SIG-M5 treated with dmso at 0.1 percent for 504 hours (cell line): ENCODE measurements around the gene LRP2.
"Not testable (repeated sequence)": the region's sequence is repeated elsewhere in the genome, so short reads cannot be mapped to it uniquely, and the experiment has no call there.

Source experiments
- DNase-seq: peaks from one replicate; lab custom pipeline; 2025; ENCODE audit not compliant: unreplicated experiment; lab: John Stamatoyannopoulos, UW

Gene LRP2

GRCh38 chr2:169348321-169349024 is 13.9 kb downstream of the LRP2 start:
- DNase-seq: no peak

- DNase-seq: no peak
These were observed 16.6 kb downstream of the LRP2 start for GRCh38 chr2:169345486-169346437.

GRCh38 chr2:169344736-169345485 is 17.4 kb downstream of the LRP2 start:
- DNase-seq: no peak

- no peak for DNase-seq
These were observed 19.1 kb downstream of the LRP2 start for GRCh38 chr2:169343202-169343601.

GRCh38 chr2:169339657-169340056 is 22.7 kb downstream of the LRP2 start:
- DNase-seq: no peak

- no peak for DNase-seq
These were observed 25.6 kb downstream of the LRP2 start for GRCh38 chr2:169336695-169337094.

- no peak for DNase-seq
These were observed 31.7 kb downstream of the LRP2 start for GRCh38 chr2:169330555-169331198.

GRCh38 chr2:169329688-169330554 is 32.4 kb downstream of the LRP2 start:
- DNase-seq: no peak

- DNase-seq: no peak
These were observed 33.5 kb downstream of the LRP2 start for GRCh38 chr2:169328785-169329184.

- DNase-seq: not testable (repeated sequence)
These were observed 34.5 kb downstream of the LRP2 start for GRCh38 chr2:169327837-169328236.

GRCh38 chr2:169325886-169326285 is 36.4 kb downstream of the LRP2 start:
- DNase-seq: not testable (repeated sequence)

- DNase-seq: no peak
These were observed 37.6 kb downstream of the LRP2 start for GRCh38 chr2:169324581-169325260.

GRCh38 chr2:169323841-169324240 is 38.5 kb downstream of the LRP2 start:
- no peak for DNase-seq

- no peak for DNase-seq
These were observed 41.8 kb downstream of the LRP2 start for GRCh38 chr2:169320561-169320960.

- no peak for DNase-seq
These were observed 47.0 kb downstream of the LRP2 start for GRCh38 chr2:169315357-169315756.

- DNase-seq: not testable (repeated sequence)
These were observed 54.0 kb downstream of the LRP2 start for GRCh38 chr2:169308349-169308748.

GRCh38 chr2:169304689-169305088 is 57.6 kb downstream of the LRP2 start:
- DNase-seq: not testable (repeated sequence)

GRCh38 chr2:169303579-169304305 is 58.6 kb downstream of the LRP2 start:
- DNase-seq: no peak

- no peak for DNase-seq
These were observed 60.0 kb downstream of the LRP2 start for GRCh38 chr2:169302364-169302763.
